Urinary bladder (tissue), 4 donors: ENCODE results near the gene BNIP2. TPM values are rescaled to one million over a fixed set of nuclear protein-coding genes. Genes with fewer than 3 reads are reported as not detected.
"Not testable (repeated sequence)": the region's sequence is repeated elsewhere in the genome, so short reads cannot be mapped to it uniquely, and the experiment has no call there.

Experiments
- DNase-seq: peaks from one replicate; pipeline ENCODE4 v3.0.0-alpha.2; 2015; ENCODE audit errors: extremely low spot score
- H3K27ac ChIP-seq: one replicate; pipeline ENCODE4 v1.5.1; 2013; ENCODE audit warnings: low read depth, mild to moderate bottlenecking, moderate library complexity
- H3K36me3 ChIP-seq: one replicate; pipeline ENCODE4 v1.6.1; 2013; ENCODE audit warnings: mild to moderate bottlenecking, moderate library complexity; ENCODE audit not compliant: insufficient read depth
- H3K4me1 ChIP-seq: one replicate; pipeline ENCODE4 v1.6.1; 2013; ENCODE audit warnings: mild to moderate bottlenecking, moderate library complexity; ENCODE audit not compliant: insufficient read depth
- H3K4me3 ChIP-seq: one replicate; pipeline ENCODE4 v1.5.1; 2013; ENCODE audit warnings: low read depth, low read length
- WGBS: extraction: QIAGEN DNeasy Blood & Tissue Kit; methylation state at CpG from one replicate; pipeline ENCODE4 v1.1.7; 2013; 5-methylcytosine and 5-hydroxymethylcytosine counted together
- polyA plus RNA-seq: library from polyadenylated mRNA; stranded (reverse); fragments of 200-250 nt; gene quantifications from one replicate; pipeline ENCODE4 v1.2.3, GENCODE V29; 2013
- total RNA-seq: library from RNA; depleted of rRNA; stranded (reverse); fragments of >200 nt; gene quantifications from one replicate; pipeline ENCODE4 v1.2.3, GENCODE V29; 2014
- donor health status: healthy with polysubstance abuse.
- donor health status: healthy.

The BNIP2 gene
- total and polyA plus RNA-seq, 2 donors = 57.7 to 115 TPM

DNA sequence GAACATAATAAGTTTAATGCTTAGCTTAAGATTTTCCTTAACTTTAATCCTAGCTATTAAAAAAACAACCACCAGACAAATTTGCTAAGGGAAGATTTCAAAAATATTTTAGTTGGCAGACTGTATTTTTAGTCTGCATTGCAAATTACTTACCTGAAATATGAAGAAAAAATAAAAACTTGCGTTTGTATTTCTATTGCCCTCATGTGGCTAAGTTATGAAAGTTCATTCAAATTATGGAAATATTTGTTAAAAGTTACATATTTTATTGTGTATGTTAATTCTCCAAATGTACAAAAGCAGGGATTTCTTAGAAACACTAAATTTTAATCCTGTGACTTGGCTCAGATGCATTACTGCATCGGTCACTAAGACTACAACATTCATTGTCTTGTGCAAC is 46.8 kb downstream of the BNIP2 start:
- no peak overlapping the region for H3K4me3 ChIP-seq
- no peak for DNase-seq
- no peak overlapping the region for H3K27ac ChIP-seq
- 82% methylated on average over 2 of the region's 2 CpGs for WGBS
- H3K4me1 ChIP-seq = no peaks in the 10 kb centered on the region
- no peaks in the 10 kb centered on the region for H3K36me3 ChIP-seq

DNA sequence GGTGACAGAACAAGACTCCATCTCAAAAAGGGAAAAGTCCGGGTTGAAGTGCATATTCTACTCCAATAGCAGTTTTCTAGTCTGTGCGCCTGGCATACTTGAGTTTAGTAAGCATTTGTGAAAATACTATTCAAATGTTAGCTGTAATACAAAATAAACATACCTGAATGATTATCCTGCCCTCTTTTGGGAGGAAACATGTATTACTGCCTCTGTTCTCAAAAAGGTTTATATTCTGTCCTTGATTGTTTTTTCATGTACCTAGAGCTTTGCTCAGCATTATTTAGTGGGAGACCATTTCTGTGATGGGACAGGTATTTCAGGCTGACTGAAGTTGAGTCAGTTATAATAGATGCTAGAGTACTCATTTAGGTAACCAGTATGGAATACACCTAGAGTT is 51.6 kb downstream of the BNIP2 start:
- H3K4me3 ChIP-seq, H3K4me1 ChIP-seq, H3K36me3 ChIP-seq, H3K27ac ChIP-seq, DNase-seq: not testable (repeated sequence)
- WGBS = 97% methylated on average over 2 of the region's 2 CpGs

DNA sequence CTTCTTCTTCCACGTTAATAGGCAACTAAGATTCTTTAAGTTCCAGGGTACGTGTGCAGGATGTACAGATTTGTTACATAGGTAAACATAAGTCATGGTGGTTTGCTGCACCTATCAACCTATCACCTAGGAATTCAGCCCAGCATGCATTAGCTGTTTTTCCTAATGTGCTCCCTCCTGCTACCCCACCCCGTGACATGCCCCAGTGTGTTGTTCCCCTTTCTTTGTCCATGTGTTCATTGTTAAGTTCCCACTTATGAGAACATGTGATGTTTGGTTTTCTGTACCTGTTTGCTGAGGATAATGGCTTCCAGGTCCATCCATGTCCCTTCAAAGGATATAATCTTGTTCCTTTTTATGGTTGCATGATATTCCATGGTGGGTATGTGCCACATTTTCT is 52.9 kb downstream of the BNIP2 start:
- 90% methylated on average over 3 of the region's 3 CpGs for WGBS
- H3K4me3 ChIP-seq = no peak overlapping the region
- no peak for DNase-seq

DNA sequence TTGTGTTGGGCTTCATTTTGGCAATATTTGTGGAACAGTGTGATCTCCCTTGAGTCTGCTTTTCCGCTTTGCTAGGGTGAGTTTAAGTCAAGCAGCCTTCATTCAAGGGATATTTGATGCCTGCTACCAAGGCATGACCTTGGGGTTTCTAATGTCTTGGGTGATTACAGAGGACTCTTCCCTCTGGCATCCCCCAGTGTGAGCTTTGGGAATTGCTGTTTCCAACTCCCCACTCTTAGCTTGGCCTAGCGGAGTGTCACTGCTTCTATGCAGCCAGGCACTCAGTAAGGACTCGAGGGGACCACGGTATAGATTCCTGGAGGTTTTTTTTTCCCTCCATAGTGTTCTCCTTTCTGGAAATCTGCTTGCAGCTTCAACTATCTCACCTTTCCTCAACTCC is 56.4 kb downstream of the BNIP2 start:
- H3K4me1 ChIP-seq = no peaks in the 10 kb centered on the region
- no peak overlapping the region for H3K27ac ChIP-seq
- WGBS = 40% methylated on average over 4 of the region's 4 CpGs
- no peak for DNase-seq
- peaks cover 2% of the 10 kb centered on the region for H3K36me3 ChIP-seq
- no peak overlapping the region for H3K4me3 ChIP-seq

More for the DNA sequence above, 52.9 kb downstream of the BNIP2 start:
- H3K4me1 ChIP-seq = no peaks in the 10 kb centered on the region
- H3K36me3 ChIP-seq = peaks cover 2% of the 10 kb centered on the region
- H3K27ac ChIP-seq = no peak overlapping the region

DNA sequence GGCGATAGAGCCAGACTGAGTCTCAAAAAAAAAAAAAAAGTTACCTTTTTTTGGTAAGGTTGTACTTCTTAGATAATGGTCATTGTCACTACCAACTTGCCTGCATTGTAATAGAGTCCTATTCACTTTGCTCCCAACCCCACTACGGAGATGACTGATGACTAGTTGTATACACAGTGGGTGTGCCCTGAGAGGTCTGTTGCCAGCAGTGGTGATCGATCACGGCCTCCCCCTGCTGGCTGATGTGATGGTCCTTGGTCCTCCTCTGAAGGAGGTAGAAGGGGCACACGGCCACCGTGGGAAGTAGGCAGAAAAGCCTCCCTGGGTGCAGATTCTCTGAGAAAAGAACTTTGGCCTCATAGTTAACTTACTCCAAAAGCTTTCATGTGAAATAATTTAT is 66.8 kb downstream of the BNIP2 start:
- DNase-seq = no peak
- WGBS = 27% methylated on average over 6 of the region's 6 CpGs

DNA sequence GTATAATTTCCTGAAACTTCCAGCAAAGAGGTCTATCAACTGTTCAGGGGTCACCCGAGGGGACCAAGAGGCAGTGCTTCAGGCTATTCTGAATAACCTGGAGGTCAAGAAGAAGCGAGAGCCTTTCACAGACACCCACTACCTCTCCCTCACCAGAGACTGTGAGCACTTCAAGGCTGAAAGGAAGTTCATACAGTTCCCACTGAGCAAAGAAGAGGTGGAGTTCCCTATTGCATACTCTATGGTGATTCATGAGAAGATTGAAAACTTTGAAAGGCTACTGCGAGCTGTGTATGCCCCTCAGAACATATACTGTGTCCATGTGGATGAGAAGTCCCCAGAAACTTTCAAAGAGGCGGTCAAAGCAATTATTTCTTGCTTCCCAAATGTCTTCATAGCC is 70.7 kb downstream of the BNIP2 start:
- H3K4me1 ChIP-seq = no peaks in the 10 kb centered on the region
- H3K4me3 ChIP-seq = no peak overlapping the region
- WGBS = 84% methylated on average over 4 of the region's 4 CpGs
- DNase-seq = no peak
- no peak overlapping the region for H3K27ac ChIP-seq
- no peaks in the 10 kb centered on the region for H3K36me3 ChIP-seq

More for the DNA sequence above, 66.8 kb downstream of the BNIP2 start:
- H3K36me3 ChIP-seq = no peaks in the 10 kb centered on the region
- no peaks in the 10 kb centered on the region for H3K4me1 ChIP-seq
- no peak overlapping the region for H3K27ac ChIP-seq
- no peak overlapping the region for H3K4me3 ChIP-seq

DNA sequence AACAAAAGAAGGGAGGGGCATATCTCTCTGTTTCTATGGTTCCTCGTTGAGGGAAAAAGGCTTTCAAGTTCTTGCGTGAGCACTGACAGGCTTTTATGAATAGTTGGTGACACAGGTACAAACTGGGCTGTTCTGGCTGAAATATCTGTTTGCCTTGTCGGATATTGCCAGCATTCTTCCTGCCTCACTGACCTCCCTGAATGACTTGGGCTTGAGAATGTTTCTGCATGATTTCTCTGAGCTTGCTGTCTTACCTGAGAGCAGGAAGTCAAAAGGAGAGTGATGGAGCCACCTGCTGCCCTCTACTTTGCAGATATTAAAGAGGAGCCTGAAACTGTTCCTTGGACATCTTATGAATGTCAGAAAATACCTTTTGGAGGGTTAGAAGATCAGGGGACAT is 72.7 kb downstream of the BNIP2 start:
- Histone ChIP-seq H3K4me1 (no peaks in the 10 kb centered on the region), H3K27ac (no peak overlapping the region), H3K36me3 (no peaks in the 10 kb centered on the region), H3K4me3 (no peak overlapping the region)
- WGBS = 73% methylated on average over 3 of the region's 3 CpGs
- DNase-seq = no peak

DNA sequence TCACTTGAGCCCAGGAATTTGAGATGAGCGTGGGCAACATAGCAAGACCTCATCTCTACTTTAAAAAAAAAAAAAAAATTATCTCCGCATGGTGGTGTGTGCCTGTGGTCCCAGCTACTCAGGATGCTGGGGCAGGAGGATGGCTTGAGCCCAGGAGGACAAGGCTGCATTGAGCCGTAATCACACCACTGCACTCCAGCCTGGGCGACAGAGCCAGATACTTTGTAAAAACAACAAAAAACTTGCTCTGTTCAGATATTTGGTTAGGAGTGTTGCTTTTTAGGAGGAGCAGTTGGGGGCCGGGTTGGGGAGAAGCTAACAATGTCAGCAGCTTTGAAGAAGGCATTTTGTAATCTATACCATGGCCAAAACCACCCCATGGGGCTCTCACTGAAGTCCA is 73.5 kb downstream of the BNIP2 start:
- Histone ChIP-seq H3K4me3 (no peak overlapping the region), H3K27ac (no peak overlapping the region), H3K36me3 (no peaks in the 10 kb centered on the region), H3K4me1 (no peaks in the 10 kb centered on the region)
- 86% methylated on average over 5 of the region's 5 CpGs for WGBS
- DNase-seq = no peak

DNA sequence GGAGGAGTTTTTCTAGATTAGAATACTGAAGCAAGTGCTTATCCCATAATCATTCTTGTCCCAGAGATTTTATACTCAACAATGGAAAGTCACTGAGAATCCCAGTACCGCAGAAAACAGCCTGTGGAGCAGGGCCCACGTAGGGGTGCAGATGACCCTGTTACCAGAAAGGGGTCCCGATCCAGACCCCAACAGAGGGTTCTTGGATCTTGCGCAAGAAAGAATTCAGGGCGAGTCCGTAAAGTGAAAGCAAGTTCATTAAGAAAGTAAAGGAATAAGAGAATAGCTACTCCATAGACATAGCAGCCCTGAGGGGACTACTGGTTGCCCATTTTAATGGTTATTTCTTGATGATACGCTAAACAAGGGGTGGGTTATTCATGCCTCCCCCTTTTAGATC is 75.0 kb downstream of the BNIP2 start:
- no peak overlapping the region for H3K27ac ChIP-seq
- no peak overlapping the region for H3K4me3 ChIP-seq
- 94% methylated on average over 7 of the region's 7 CpGs for WGBS
- no peak for DNase-seq
- H3K36me3 ChIP-seq = no peaks in the 10 kb centered on the region
- H3K4me1 ChIP-seq = no peaks in the 10 kb centered on the region

DNA sequence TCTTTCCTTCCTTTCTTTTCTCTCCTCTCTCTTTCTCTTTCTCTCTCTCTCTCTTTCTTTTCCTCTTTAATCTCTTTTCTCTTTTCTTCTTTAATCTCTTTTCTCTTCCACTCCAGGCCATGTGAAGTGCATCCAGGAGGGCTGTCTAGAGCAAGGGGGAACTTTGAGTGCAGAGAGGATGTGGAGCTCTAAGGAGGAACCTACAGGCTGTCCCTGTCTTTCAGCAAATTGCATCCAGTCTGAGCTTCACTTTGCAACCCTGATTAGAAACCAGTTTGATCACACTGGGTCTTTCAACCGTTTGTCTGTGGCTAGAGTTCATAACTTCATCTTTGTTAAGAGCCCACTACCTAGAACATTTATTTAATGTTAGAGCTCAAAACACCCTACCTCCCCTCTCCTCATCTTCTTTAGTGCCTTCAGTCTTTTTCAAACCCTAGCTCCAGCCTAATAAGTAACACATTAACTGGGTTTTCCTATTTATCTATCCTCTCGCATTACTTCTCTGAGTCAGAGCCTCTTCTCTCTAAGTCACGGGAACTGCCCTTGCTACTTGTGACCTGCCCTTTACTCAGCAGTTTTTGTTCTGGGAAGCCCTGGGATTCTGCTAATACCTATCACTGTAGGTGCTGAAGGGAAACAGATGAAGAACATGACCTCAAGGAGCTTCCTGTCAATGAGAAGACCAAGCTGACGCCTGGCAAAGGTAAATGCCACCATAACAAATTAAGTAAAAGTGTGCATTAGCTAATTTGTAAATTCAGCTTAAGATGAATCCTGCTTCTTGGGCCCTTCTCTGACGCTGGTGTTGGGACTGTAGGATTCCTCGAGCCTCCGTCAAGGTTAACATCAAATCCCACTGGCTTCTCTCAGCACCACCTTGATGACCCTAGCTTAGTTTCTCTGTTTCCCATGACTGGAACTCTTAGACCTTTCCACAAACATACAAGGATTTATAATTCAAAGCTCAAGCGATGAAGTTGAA is 77.6 kb downstream of the BNIP2 start, which contains the start of gene GCNT3:
GCNT3 (plus strand) TSS at position 508 of the 985 bp plus-strand sequence. CDS start 6,456 bp downstream, outside the sequence.
- no peak within 1 kb of the TSS for H3K27ac ChIP-seq
- H3K36me3 ChIP-seq = no peaks in the 10 kb centered on the region

DNA sequence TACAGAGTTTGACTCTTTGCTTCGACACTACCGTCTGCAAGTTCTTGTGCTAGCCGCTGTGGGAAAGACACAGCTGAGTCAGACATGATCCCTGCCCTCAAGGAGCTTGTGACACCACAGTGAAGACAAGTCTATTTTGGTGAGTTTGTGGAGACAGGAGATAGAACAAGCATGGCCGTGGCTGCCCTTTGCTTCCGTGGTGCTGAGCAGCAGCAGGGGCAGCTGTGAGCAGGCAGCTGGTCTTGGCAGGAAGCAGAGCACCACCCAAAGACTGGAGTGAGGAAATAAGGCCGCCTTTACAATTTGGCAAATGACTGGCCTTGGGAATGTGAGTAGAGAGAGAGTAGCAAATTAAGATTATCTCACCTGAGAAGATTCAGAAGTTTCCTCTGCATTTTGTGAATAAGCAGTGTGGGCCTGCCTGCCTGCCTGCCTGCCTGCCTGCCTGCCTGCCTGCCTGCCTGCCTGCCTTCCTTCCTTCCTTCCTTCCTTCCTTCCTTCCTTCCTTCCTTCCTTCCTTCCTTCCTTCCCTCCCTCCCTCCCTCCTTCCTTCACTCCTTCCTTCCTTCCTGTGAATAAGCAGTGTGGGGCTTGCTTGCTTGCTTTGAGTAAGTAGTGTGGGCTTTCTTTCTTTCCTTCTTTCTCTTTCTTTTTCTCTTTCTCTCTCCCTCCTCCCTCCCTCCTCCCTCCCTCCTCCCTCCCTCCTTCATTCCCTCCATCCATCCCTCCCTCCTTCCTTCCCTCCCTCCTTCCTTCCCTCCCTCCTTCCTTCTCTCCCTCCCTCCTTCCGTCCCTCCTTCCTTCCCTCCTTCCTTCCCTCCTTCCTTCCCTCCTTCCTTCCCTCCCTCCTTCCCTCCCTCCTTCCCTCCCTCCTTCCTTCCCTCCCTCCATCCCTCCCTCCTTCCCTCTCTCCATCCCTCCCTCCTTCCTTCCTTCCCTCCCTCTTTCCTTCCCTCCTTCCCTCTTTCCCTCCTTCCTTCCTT is 79.1 kb downstream of the BNIP2 start:
- Histone ChIP-seq H3K27ac (no peak overlapping the region), H3K4me3 (no peak overlapping the region), H3K4me1 (no peaks in the 10 kb centered on the region), H3K36me3 (no peaks in the 10 kb centered on the region)
- 79% methylated on average over 7 of the region's 7 CpGs for whole genome bisulfite sequencing
- DNase-seq = no peak

More for the DNA sequence above, 77.6 kb downstream of the BNIP2 start, which contains the start of gene GCNT3:
- no peak within 1 kb of the TSS for H3K4me3 ChIP-seq
- 70% methylated on average over 8 of the region's 8 CpGs for WGBS
- DNase-seq = no peak
- H3K4me1 ChIP-seq = no peaks in the 10 kb centered on the region
